Measurements from ENCODE around the gene LSM4.

DNA sequence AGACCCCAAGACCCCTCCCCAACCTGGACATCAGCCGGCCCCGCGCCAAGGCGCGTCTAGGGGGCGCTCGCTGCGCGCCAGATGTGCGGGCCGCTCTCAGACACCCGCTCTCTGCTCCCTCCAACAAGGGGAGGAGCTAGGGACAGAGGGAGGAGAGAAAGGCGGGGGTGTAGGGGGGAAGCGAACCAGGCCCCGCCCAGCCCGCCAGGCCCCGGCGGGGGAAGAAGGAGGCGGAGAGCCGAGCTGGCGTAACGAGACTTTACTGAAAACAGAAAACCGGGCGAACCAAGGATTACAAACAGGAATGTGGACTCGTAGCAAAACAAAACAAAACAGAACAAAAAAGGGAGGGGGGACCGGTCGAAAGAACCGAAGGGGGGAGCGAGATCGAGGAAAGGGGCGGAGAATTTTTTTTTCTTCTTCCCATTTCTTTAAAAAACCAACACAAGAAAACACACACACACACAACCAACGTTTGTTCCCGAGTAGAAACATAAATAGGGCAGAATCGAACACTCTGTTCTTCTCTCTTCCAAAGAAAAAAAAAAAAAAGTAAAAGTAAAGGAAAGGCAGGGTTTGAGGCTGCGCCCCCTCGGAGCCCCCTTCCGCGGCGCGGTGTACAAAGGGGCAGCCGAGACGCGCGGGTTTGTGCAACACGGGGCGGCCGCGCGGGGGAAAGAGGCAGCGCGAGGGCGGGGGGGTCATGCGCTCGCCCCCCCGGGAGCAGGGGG lies 43.2 kb downstream of the LSM4 start:
- TF ChIP-seq EZH2 (IDR thresholded peaks at IDR 0.05; ENCODE audit: insufficient read depth, poor library complexity, severe bottlenecking) = no peak
- no peak for TF ChIP-seq EZH2phosphoT487 (IDR thresholded peaks at IDR 0.05; ENCODE audit: insufficient read depth, low read depth)
